Muscle of arm (tissue), 14 donors: ENCODE measurements around the gene BACH1. TPM values are rescaled to one million over a fixed set of nuclear protein-coding genes. Genes with fewer than 3 reads are reported as not detected.
"Not testable (repeated sequence)": the region's sequence is repeated elsewhere in the genome, so short reads cannot be mapped to it uniquely, and the experiment has no call there.

Experiments used
- DNase-seq: peaks from one replicate; pipeline ENCODE4 v3.0.0-alpha.2; 2013
- long read RNA-seq, 11 donors: transcript quantifications; one replicate each; lab custom pipeline, GENCODE V29; 2026
- polyA plus RNA-seq, 12 donors: library from polyadenylated mRNA; unstranded; fragments of 120-200 nt; gene quantifications; one replicate each; pipeline ENCODE4 v1.2.1, GENCODE V29; 2013; ENCODE audit not compliant: insufficient read length in 12 of 12

BACH1 gene
- polyA plus RNA-seq: 10 to 100 TPM in 11 of 12 donors, not detected in 1; 25.6 to 37.7 (median 30.2) TPM
- long read RNA-seq, donor 1, full-length matches to known transcripts: 6 of 22 reads
- long read RNA-seq, donor 1, partial matches to known transcripts: 16 of 22 reads
- long read RNA-seq, donor 1, other reads (novel, unspliced or antisense): 0 of 22 reads
- long read RNA-seq, donor 2, full-length matches to known transcripts: 3 of 3 reads
- long read RNA-seq, donor 2, partial matches to known transcripts: 0 of 3 reads
- long read RNA-seq, donor 2, other reads (novel, unspliced or antisense): 0 of 3 reads
- long read RNA-seq, donor 3, full-length matches to known transcripts: 1 of 1 reads
- long read RNA-seq, donor 3, partial matches to known transcripts: 0 of 1 reads
- long read RNA-seq, donor 3, other reads (novel, unspliced or antisense): 0 of 1 reads
- long read RNA-seq, donor 4, full-length matches to known transcripts: 1 of 1 reads
- long read RNA-seq, donor 4, partial matches to known transcripts: 0 of 1 reads
- long read RNA-seq, donor 4, other reads (novel, unspliced or antisense): 0 of 1 reads
- long read RNA-seq, donor 5, full-length matches to known transcripts: 4 of 4 reads
- long read RNA-seq, donor 5, partial matches to known transcripts: 0 of 4 reads
- long read RNA-seq, donor 5, other reads (novel, unspliced or antisense): 0 of 4 reads
- long read RNA-seq, donor 6, full-length matches to known transcripts: 7 of 20 reads
- long read RNA-seq, donor 6, partial matches to known transcripts: 13 of 20 reads
- long read RNA-seq, donor 6, other reads (novel, unspliced or antisense): 0 of 20 reads
- long read RNA-seq, donor 7, partial matches to known transcripts: 0 of 1 reads
- long read RNA-seq, donor 7, other reads (novel, unspliced or antisense): 0 of 1 reads
- long read RNA-seq, donor 8, full-length matches to known transcripts: 5 of 11 reads
- long read RNA-seq, donor 8, partial matches to known transcripts: 6 of 11 reads
- long read RNA-seq, donor 8, other reads (novel, unspliced or antisense): 0 of 11 reads
- long read RNA-seq, donor 9, full-length matches to known transcripts: 1 of 1 reads
- long read RNA-seq, donor 9, partial matches to known transcripts: 0 of 1 reads
- long read RNA-seq, donor 9, other reads (novel, unspliced or antisense): 0 of 1 reads
- long read RNA-seq, donor 10, partial matches to known transcripts: 8 of 9 reads
- long read RNA-seq, donor 10, other reads (novel, unspliced or antisense): 0 of 9 reads
- long read RNA-seq, donor 11: 0 reads

DNA sequence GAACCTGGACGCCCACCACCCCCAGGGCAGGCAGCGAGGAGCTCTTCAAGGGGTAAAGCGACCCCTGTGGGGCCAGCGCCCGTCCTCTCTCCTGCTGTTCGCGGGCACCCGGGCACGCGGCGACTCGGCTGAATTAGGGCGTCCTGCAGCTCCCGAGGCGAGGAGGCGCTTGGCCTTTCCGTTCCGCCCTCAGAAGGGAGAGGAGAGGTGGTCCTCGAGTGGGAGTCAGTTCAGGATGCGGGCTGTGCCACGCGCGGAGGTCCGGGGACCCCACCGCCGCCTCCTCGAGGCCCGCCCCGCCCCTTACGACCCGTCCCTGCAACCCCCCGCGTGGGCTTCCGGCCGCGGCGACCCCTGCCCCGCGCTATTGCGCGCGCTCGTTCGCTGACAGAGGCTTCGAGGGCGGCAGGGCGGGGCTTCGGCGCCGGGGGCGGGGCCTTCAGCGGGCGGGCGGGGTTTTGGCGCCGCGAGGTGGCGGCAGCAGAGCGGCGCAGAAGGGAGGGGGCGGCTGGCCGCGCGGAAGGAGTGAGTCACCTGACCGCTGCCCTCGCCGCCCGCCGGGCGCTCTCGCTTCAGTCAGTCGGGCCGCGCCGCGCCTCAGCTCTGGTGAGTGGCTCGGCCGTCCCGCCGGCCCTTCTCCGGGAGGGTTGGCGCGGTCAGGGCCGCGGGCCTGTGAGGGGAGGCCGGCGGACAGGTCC, at the start of gene BACH1:
TSS of gene BACH1 (plus strand) at position 575 of the 698 bp plus-strand sequence. CDS start 22,359 bp downstream, outside the sequence.
- DNase-seq: peak; percentile 87

DNA sequence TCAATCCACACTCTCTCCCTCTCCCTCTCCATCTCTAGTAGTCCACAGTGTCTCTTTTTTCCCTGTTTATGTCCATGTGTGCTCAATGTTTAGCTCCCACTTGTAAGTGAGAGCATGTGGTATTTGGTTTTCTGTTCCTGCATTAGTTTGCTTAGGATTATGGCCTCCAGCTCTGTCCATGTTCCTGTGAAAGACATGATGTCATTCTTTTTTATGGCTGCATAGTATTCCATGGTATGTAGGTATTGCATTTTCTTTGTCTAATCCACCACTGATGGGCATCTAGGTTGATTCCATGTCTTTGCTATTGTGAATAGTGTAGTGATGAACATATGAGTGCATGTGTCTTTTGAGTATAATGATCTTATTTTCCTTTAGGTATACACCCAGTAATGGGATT, 49.4 kb upstream of the BACH1 start:
- DNase-seq: not testable (repeated sequence)

DNA sequence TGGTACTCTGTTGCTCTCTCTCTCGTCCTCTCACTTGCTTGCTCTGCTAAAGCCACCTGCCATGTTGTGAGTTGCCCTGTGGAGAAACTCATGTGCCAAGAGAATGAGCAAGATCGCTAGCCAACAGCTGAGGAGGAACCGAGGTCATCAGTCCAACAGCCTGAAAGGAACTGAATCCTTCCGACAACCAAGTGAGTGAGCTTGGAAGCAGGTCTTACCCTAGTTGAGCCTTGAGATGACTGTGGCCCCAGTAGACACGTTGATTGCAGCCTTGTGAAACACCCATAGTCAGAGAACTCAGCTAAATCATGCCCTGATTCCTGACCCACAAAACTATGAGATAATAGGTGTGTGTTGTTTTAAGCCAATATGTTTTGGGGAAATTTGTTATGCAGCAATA, 48.1 kb upstream of the BACH1 start:
- DNase-seq: no peak

DNA sequence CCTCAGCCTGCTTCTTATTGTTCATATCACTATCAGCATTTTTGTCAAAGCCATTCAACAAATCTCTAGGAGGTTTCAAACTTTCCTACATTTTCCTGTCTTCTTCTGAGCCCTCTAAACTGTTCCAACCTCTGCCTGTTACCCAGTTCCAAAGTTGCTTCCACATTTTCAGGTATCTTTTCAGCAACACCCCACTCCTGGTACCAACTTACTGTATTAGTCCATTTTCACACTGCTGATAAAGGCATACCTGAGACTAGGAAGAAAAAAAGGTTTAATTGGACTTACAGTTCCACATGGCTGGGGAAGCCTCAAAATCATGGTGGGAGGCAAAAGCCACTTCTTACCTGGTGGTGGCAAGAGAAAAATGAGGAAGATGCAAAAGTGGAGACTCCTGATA, 44.9 kb upstream of the BACH1 start:
- not testable (repeated sequence) for DNase-seq

DNA sequence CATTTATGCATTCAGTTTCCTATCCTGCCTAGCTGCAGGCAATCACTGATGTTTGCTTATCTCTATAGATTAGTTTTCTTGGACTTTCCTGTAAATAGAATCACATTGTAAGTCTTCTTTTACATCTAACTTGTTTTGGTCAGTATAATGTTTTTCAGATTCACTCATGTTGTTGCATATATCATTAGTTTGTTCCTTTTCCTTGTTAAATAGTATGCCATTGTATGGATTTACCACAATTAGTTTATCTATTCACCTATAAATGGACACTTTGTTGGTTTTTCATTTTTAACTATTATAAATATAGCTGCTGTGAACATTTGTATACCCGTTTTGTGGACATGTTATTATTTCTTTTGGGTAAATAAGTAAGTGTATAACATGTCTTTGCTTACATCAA, 44.2 kb upstream of the BACH1 start:
- DNase-seq: no peak

DNA sequence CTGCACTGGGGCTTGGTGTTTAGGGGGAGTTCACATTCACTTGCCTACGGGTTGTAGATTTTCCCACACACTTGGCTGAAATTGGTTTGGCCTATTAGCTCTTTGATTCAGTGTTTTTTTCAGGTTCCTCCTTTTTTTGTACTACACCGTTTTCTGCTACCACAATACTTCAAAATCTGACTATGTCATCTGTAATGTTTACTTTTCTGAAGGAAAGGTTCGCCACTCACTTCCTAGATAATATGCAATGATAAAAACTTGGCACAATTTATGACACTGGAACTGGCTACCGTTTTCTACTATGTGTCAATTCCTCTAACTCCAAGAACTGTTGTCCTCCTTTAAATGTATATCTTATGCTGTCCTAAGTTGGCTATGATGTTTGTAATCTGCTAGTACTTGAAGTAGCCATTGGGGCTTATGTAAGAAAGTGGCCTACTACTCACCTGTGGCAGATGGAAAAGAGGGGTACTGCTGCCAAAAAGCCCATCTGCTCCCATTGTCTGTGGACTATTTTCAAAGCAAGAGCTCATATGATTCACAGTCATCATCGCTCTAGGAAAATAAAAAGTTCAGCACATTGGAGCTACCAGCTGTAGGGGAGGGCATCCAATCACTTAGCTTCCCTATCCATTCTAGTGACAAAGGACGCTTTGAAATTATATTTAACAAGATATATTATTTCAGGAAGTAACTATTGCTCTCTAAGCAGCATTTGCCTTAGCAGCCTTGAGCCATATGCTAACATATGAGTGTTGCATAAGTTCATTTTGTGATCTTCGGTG, 42.4 kb upstream of the BACH1 start:
- no peak for DNase-seq

DNA sequence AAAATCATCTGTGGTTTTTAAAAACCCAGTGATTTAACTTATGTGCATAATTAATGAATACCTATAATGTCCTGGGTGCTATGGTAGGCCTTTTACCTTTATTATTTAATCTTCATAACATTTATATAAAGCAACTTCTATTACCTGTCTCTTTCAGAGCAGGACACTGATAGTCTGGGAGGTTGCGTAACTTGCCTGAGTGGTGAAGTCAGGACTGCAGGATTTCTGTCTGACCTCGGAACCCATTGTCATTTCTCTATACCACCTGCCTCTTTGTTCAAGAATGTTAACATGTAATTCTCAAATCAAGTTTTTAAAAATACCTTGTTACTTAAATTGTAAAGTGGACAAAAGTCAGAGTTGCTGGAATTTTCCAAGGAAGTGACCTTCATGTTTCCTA, 41.0 kb upstream of the BACH1 start:
- no peak for DNase-seq

DNA sequence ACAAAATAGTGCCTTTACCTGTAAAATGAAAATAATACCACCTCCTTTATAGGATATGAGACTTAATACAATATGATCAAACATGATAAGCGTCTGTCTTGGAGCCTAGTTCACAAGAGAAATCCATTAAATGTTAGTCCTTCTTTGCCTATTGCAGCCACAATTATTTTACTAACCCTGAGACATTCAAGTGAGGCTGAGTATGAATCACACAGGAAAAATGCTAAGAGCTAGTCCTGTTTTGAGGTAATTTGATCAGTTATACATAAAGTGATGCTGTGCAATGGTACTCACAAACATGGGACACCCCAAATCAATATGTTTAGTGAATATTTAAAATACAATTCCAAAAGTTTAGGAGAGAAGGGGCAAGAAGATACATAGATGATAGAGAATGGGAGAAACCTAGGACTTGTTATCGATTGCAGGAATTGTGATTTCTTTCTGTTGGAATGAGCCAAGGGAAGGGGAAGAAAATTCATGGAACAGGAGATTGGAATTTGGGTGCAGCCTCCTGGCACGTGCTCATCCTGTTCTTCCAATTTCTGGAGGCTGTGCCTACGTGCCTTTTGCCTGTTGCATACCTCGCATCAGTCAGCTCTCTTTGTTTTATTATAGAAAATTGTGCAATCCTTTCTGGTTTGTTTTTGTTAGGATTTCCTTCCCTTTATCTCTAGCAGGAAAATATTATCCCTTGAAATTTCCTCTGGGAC, 39.9 kb upstream of the BACH1 start:
- DNase-seq: no peak

DNA sequence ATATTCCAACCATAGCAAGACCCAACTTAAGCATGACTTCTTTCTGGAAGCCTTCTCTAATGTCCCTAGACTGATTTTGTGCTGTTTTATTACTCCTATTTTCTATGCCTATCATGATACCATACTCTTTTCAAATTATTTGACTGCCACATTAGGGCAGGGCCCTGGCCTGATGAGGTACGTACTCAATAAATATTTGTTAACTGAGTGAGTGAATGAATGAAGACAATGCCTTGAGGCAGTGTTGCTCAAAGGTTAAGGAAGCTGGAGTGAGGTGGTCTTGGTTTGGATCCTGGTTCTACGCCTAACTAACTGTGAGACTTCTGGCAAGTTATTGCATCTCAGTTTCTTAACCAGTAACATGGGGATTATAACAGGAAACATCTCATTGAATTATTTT, 38.3 kb upstream of the BACH1 start:
- DNase-seq: no peak

DNA sequence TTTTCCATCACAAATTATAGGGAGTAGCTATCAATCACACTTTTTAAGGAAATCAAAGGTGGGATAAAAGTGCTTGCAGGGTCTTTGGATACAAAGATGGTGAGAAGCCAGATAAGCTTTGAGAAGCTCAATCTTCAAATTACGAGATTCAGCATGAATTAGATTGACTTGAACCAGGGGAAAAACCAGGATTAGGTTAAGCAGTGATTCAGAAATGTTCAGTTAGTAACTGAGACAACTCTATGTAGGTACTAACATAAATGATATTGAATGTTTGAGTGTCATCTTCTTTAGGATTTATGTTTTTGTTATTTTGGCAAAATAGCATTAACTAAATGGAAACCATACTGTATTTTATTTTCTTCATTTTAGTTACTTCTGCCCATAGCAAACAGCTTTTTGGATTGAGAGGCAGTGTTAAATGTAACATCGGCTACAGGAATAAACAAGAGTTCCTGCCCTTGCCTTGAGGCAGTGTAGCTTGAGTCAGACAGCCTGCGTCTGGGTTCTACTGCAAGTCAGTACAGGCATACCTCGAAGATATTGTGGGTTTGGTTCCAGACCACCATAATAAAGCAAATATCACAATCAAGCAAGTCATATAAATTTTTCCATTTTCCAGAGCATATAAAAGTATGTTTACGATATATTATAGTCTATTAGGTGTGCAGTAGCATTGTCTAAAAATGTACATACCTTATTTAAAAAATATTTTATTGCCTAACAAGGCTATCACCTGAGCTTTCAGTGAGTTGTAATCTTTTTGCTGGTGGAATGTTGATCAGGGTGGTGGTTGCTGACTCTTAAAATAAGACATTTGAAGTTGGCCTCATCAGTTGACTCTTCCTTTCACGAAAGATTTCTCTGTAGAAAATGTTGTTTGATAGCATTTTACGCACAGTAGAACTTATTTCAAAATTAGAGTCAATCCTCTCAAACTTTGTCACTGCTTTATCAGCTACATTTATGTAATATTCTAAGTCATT, 36.9 kb upstream of the BACH1 start:
- no peak for DNase-seq

DNA sequence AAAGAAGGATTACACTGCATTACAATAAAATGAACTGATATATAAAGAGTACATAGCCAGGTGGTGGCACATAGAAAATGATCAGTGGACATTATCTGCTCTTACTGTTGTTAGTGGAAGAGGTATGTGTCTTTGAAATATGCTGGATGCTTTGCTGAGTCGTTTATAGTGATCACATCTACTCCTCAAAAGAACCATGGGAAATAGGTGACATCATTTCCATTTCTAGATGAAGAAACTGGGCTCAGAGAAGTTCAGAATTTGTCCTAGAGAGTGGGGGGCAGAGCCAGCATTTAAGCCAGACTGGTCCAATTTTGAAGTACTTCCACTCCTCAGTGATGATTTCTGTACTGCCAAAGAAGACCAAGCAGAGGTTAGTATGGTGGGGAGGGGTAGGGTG, 34.0 kb upstream of the BACH1 start:
- DNase-seq: no peak

DNA sequence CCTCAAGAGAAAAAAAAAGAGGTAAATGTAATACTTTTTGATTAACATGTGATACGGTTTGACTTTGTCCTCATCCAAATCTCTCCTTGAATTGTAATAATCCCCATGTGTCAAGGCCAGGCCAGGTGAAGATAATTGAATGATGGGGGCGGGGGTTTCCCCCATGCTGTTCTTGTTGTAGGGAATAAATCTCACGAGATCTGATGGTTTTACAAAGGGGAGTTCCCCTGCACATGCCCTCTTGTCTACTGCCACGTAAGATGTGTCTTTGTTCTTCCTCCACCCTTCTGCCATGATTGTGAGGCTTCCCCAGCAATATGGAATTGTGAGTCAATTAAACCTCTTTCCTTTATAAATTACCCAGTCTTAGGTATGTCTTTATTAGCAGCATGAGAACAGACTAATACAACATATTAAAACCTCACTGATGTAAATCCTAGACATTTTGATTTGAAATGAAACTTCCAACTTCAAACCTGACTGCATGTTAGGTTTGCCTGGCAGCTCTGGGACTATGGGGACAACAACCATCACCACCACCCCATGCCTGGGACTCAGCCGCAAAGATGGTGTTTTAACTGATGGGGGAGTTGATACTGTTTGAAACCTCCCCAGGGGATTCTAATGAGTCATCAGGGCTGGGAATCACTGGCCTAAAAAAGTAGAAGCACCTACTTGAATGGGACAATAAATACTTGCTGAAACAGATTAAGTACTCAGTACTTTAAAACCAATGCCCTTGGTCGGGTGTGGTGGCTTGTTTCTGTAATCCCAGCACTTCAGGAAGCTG, 32.8 kb upstream of the BACH1 start:
- DNase-seq: no peak

DNA sequence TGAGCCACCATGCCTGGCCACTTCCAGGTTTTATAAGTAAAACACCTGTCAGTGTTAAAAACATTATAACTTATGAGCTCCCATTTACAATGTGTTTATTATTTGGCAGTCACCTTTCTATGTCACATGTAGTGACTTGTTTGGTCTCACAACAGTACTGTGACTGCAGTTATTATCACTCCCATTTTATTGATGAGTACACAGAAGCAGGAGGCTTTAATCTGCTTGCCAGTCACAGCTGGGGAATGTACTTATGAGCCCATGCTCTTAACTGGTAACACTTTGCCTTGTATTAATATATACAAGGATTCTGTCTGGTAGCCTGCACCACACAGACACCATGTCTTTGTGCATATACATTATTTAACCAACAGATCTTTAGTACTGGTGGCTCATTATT, 31.1 kb upstream of the BACH1 start:
- no peak for DNase-seq

DNA sequence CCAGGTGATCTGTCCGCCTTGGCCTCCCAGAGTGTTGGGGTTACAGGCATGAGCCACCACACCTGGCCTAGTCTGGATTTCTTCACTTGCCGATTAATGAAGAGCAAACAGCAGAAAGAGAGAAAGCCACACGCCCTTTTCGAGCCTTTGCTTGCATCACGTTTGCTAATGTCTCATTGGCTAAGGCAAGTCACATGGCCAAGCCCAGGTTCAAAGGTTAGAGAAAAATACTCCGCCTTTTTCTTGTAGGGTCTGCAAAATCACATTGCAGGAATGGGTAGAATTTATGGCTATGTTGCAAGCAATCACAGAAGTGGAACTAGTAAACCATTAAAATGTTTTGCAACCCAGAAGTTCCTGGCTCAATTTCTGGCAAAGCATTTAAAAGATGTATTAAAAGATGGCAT, 26.8 kb upstream of the BACH1 start:
- DNase-seq: no peak

DNA sequence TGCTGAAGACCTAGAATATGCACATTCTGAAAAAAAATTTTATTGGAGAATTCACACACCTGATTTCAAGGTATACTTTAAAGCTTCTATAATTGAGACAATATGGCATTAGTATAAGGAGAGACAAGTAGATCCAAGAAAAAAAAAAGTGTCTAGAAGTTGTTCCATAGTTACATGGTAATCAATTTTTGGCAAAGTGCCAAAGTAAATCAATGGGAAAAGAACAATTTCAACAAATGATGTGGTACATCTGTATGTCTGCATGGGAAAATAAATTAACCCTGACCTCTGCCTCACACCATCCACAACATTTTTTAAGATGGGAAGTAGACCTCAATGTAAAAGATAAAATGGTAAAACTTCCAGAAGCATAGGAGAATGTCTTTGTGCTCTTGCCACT, 21.3 kb upstream of the BACH1 start:
- DNase-seq: no peak

DNA sequence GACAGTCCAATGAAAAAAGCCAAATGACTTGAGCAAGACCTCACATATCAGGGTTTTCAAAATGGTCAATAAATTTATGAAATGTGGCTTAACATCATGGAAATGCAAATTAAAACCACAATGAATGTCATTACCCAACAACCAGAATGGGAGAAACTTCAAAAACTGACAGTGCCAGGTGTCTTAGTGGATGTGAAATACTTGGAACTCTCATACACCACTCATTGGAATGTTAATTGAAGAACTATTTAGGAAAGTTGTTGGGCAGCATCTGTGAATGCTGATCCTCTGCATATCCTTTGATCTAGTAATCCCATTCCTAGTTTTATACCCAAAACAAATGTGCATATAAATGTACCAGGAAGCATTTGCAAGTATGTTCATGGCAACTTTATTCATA, 19.2 kb upstream of the BACH1 start:
- no peak for DNase-seq

DNA sequence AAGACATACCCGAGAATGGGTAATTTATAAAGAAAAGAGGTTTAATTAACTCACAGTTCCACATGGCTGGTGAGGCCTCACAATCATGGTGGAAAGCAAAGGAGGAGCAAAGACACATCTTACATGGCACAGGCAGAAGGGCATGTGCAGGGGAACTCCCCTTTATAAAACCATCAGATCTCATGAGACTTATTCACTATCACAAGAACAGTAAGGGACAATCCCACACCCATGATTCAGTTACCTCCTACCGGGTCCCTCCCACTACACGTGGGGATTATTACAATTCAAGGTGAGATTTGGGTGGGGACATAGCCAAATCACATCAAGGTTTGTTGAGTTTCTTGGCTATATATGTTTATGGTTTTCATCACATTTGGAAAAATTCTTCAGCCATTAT, 16.9 kb upstream of the BACH1 start:
- DNase-seq: not testable (repeated sequence)

DNA sequence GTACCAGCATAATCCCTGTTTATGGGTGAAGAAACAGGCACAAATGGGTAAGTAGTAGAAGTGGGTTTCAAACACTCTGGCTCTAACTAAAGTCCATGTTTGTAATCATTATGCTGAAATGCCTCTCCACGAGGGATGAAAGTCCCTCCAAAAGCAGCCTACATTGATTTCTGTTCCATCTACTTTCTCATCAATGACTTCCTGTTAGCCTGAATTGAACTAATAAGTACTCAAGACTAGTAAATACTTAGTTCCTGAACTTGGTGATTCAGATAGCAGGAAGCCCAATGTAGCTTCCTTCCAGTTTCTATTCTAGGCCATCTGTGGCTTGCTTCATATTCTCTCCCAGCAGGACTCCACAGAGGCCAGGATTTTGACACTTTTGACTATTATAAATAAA, 11.3 kb upstream of the BACH1 start:
- no peak for DNase-seq
